ENCODE data around the gene SLC9C2.
"Not testable (repeated sequence)": the region's sequence is repeated elsewhere in the genome, so short reads cannot be mapped to it uniquely, and the experiment has no call there.

The SLC9C2 gene

GRCh38 chr1:173525926-173526325 lies 76.9 kb downstream of the SLC9C2 start:
- no peak for DNase-seq (ENCODE audit: low read depth in 2 of 2)

GRCh38 chr1:173523329-173523728 lies 79.5 kb downstream of the SLC9C2 start:
- no peak for DNase-seq (ENCODE audit: low read depth in 2 of 2)

GRCh38 chr1:173520799-173521198 lies 82.1 kb downstream of the SLC9C2 start:
- DNase-seq (ENCODE audit: low read depth in 2 of 2): no peak

GRCh38 chr1:173514503-173514902 lies 88.4 kb downstream of the SLC9C2 start:
- not testable (repeated sequence) for DNase-seq (ENCODE audit: low read depth in 2 of 2)

GRCh38 chr1:173509797-173510196 lies 93.1 kb downstream of the SLC9C2 start:
- DNase-seq (ENCODE audit: low read depth in 2 of 2): no peak

- no peak for DNase-seq (ENCODE audit: low read depth in 2 of 2)
These were observed 94.3 kb downstream of the SLC9C2 start for GRCh38 chr1:173508541-173508940.

GRCh38 chr1:173507847-173508209 lies 95.0 kb downstream of the SLC9C2 start:
- DNase-seq (ENCODE audit: low read depth in 2 of 2): no peak

- no peak for DNase-seq (ENCODE audit: low read depth in 2 of 2)
These were observed 95.5 kb downstream of the SLC9C2 start for GRCh38 chr1:173507205-173507846.

GRCh38 chr1:173506437-173506836 lies 96.4 kb downstream of the SLC9C2 start:
- DNase-seq (ENCODE audit: low read depth in 2 of 2): no peak

GRCh38 chr1:173505391-173505790 lies 97.5 kb downstream of the SLC9C2 start:
- no peak for DNase-seq (ENCODE audit: low read depth in 2 of 2)

- DNase-seq (ENCODE audit: low read depth in 2 of 2): no peak
These were observed 98.6 kb downstream of the SLC9C2 start for GRCh38 chr1:173504268-173504667.

- no peak for DNase-seq (ENCODE audit: low read depth in 2 of 2)
These were observed 99.5 kb downstream of the SLC9C2 start for GRCh38 chr1:173503391-173503790.

- no peak for DNase-seq (ENCODE audit: low read depth in 2 of 2)
These were observed 100.8 kb downstream of the SLC9C2 start for GRCh38 chr1:173502104-173502503.

GRCh38 chr1:173499729-173500128 lies 103.1 kb downstream of the SLC9C2 start:
- no peak for DNase-seq (ENCODE audit: low read depth in 2 of 2)

- no peak for DNase-seq (ENCODE audit: low read depth in 2 of 2)
These were observed 106.0 kb downstream of the SLC9C2 start for GRCh38 chr1:173496757-173497320.

GRCh38 chr1:173495609-173496267 lies 107.1 kb downstream of the SLC9C2 start:
- DNase-seq (ENCODE audit: low read depth in 2 of 2): no peak

- DNase-seq (ENCODE audit: low read depth in 2 of 2): not testable (repeated sequence)
These were observed 109.7 kb downstream of the SLC9C2 start for GRCh38 chr1:173493125-173493524.

- no peak for DNase-seq (ENCODE audit: low read depth in 2 of 2)
These were observed 111.4 kb downstream of the SLC9C2 start for GRCh38 chr1:173491508-173491907.

- no peak for DNase-seq (ENCODE audit: low read depth in 2 of 2)
These were observed 112.9 kb downstream of the SLC9C2 start for GRCh38 chr1:173489929-173490328.

- no peak for DNase-seq (ENCODE audit: low read depth in 2 of 2)
These were observed 113.7 kb downstream of the SLC9C2 start for GRCh38 chr1:173489149-173489600.

GRCh38 chr1:173488001-173488400 lies 114.9 kb downstream of the SLC9C2 start:
- DNase-seq (ENCODE audit: low read depth in 2 of 2): no peak

- DNase-seq (ENCODE audit: low read depth in 2 of 2): no peak
These were observed 117.5 kb downstream of the SLC9C2 start for GRCh38 chr1:173485401-173485800.

- DNase-seq (ENCODE audit: low read depth in 2 of 2): no peak
These were observed 118.6 kb downstream of the SLC9C2 start for GRCh38 chr1:173484276-173484675.
